Hepatocyte (in vitro differentiated cells): ENCODE measurements around the gene CWC25. TPM values are rescaled to one million over a fixed set of nuclear protein-coding genes. Genes with fewer than 3 reads are reported as not detected.

ENCODE experiments used
- DNase-seq: peaks from one replicate; pipeline ENCODE4 v3.0.0-alpha.2; 2016; ENCODE audit warnings: low spot score
- H2AFZ ChIP-seq: fragments of 200-600 bp; sonication (generic); 2 replicates; pipeline ENCODE4 v1.6.0; 2016; ENCODE audit warnings: antibody characterized with exemption, mild to moderate bottlenecking
- H3K27ac ChIP-seq: fragments of 200-600 bp; sonication (generic); 2 replicates; pipeline ENCODE4 v1.5.1; 2016; ENCODE audit warnings: mild to moderate bottlenecking
- H3K27me3 ChIP-seq: fragments of 200-600 bp; sonication (generic); 2 replicates; pipeline ENCODE4 v1.6.1; 2016
- H3K36me3 ChIP-seq: fragments of 200-600 bp; sonication (generic); replicated peaks from 2 replicates; pipeline ENCODE4 v1.5.1; 2016; ENCODE audit warnings: low read depth; ENCODE audit not compliant: insufficient read depth
- H3K4me1 ChIP-seq: fragments of 200-600 bp; sonication (generic); 2 replicates; pipeline ENCODE4 v1.5.1; 2016; ENCODE audit warnings: mild to moderate bottlenecking, moderate library complexity; ENCODE audit not compliant: insufficient read depth
- H3K4me2 ChIP-seq: fragments of 200-600 bp; sonication (generic); 2 replicates; pipeline ENCODE4 v1.6.0; 2016
- H3K4me3 ChIP-seq: fragments of 200-600 bp; sonication (generic); 2 replicates; pipeline ENCODE4 v1.5.1; 2016; ENCODE audit warnings: mild to moderate bottlenecking
- H3K79me2 ChIP-seq: fragments of 200-600 bp; sonication (generic); 2 replicates; pipeline ENCODE4 v1.6.0; 2017; ENCODE audit warnings: mild to moderate bottlenecking
- H3K9me2 ChIP-seq: fragments of 200-600 bp; sonication (generic); replicated peaks from 2 replicates; pipeline ENCODE4 v1.6.0; 2017; ENCODE audit warnings: mild to moderate bottlenecking; ENCODE audit not compliant: insufficient read depth
- H3K9me3 ChIP-seq: fragments of 200-600 bp; sonication (generic); 2 replicates; pipeline ENCODE4 v1.5.1; 2016; ENCODE audit warnings: low read depth, mild to moderate bottlenecking
- H4K20me1 ChIP-seq: fragments of 200-600 bp; sonication (generic); 2 replicates; pipeline ENCODE4 v1.6.0; 2016; ENCODE audit warnings: mild to moderate bottlenecking; ENCODE audit not compliant: insufficient read depth, poor library complexity, severe bottlenecking
- EZH2 ChIP-seq: fragments of 200-600 bp; sonication (generic); IDR thresholded peaks from 2 replicates; pipeline ENCODE4 v1.6.1; 2016; ENCODE audit warnings: antibody characterized with exemption, mild to moderate bottlenecking, borderline replicate concordance
- EZH2phosphoT487 ChIP-seq: fragments of 200-600 bp; sonication (generic); IDR thresholded peaks from one replicate; pipeline ENCODE4 v1.6.1; 2018; ENCODE audit warnings: antibody characterized with exemption, mild to moderate bottlenecking, low read depth, moderate library complexity; ENCODE audit not compliant: unreplicated experiment, severe bottlenecking
- WGBS: methylation state at CpG from one replicate; pipeline ENCODE4 v1.1.6; 2016; ENCODE audit warnings: low lambda C conversion rate; ENCODE audit errors: missing lambda C conversion rate; 5-methylcytosine and 5-hydroxymethylcytosine counted together
- polyA plus RNA-seq: library from polyadenylated mRNA; unstranded; fragments of >200 nt; fragmentation: Nextera tagmentation; extraction: Ambion mirVana; gene quantifications from 2 replicates; pipeline ENCODE4 v1.2.1, GENCODE V29; 2016
- total RNA-seq: library from RNA; depleted of rRNA; stranded (reverse); fragments of >200 nt; gene quantifications from 2 replicates; pipeline ENCODE4 v1.2.3, GENCODE V29; 2014
- TF ChIP-seq, protein P1 (sequence below): fragments of 200-600 bp; sonication (generic); IDR thresholded peaks from 2 replicates; pipeline ENCODE4 v1.5.1; 2016; ENCODE audit warnings: antibody characterized with exemption, mild to moderate bottlenecking; ENCODE audit not compliant: poor library complexity

Gene CWC25
- total and polyA plus RNA-seq, 2 experiments from 2014 or later: 10.0 to 18.5 TPM

DNA sequence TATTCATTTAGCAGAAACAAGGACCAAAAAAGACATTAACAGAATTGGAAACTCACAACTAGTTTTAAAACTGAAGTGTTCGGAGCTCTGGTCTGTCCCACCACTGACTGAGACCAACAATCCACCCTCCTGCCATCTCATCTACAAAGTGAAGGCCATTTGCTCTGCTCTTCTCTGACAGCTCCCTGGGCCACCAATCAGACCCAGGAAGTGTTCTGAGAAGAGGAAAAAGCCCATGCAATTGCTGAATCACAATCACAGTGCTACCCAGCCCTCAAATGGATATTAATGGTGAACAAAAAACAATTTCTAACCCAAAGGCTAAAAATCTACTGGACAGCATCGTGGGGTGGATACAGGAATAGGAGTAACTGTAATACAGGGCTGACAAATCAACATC is 26.3 kb upstream of the CWC25 start:
- no peak for DNase-seq
- H3K4me2 ChIP-seq: peak overlapping the region; percentile 95
- TF ChIP-seq EZH2phosphoT487: no peak
- TF ChIP-seq EZH2: no peak
- TF ChIP-seq, protein P1, sequence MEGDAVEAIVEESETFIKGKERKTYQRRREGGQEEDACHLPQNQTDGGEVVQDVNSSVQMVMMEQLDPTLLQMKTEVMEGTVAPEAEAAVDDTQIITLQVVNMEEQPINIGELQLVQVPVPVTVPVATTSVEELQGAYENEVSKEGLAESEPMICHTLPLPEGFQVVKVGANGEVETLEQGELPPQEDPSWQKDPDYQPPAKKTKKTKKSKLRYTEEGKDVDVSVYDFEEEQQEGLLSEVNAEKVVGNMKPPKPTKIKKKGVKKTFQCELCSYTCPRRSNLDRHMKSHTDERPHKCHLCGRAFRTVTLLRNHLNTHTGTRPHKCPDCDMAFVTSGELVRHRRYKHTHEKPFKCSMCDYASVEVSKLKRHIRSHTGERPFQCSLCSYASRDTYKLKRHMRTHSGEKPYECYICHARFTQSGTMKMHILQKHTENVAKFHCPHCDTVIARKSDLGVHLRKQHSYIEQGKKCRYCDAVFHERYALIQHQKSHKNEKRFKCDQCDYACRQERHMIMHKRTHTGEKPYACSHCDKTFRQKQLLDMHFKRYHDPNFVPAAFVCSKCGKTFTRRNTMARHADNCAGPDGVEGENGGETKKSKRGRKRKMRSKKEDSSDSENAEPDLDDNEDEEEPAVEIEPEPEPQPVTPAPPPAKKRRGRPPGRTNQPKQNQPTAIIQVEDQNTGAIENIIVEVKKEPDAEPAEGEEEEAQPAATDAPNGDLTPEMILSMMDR: no peak
- H3K27ac ChIP-seq: peak overlapping the region; percentile 96
- H3K4me3 ChIP-seq: peak overlapping the region; percentile 67
- WGBS: 55% methylated on average over 2 of the region's 2 CpGs
- H2AFZ ChIP-seq: no peak overlapping the region
- H3K9me3 ChIP-seq: no peaks in the 10 kb centered on the region
- H3K36me3 ChIP-seq: no peaks in the 10 kb centered on the region
- peaks cover 15% of the 10 kb centered on the region for H3K4me1 ChIP-seq
- peaks cover 39% of the 10 kb centered on the region for H3K79me2 ChIP-seq
- H4K20me1 ChIP-seq: peaks cover 27% of the 10 kb centered on the region
- H3K9me2 ChIP-seq: no peaks in the 10 kb centered on the region
- no peaks in the 10 kb centered on the region for H3K27me3 ChIP-seq

GRCh38 chr17:38850374-38850773 is 25.3 kb upstream of the CWC25 start:
- no peak overlapping the region for H3K4me3 ChIP-seq
- peak overlapping the region; percentile 95 for H3K4me2 ChIP-seq
- no peaks in the 10 kb centered on the region for H3K9me2 ChIP-seq
- no peaks in the 10 kb centered on the region for H3K9me3 ChIP-seq
- H2AFZ ChIP-seq: no peak overlapping the region
- H4K20me1 ChIP-seq: peaks cover 27% of the 10 kb centered on the region
- H3K27me3 ChIP-seq: no peaks in the 10 kb centered on the region
- no peak for DNase-seq
- whole genome bisulfite sequencing: 90% methylated on average over 7 of the region's 7 CpGs
- H3K4me1 ChIP-seq: peaks cover 15% of the 10 kb centered on the region
- TF ChIP-seq EZH2 (no peak), EZH2phosphoT487 (no peak)
- TF ChIP-seq, protein P1: no peak
- peaks cover 39% of the 10 kb centered on the region for H3K79me2 ChIP-seq
- H3K36me3 ChIP-seq: no peaks in the 10 kb centered on the region
- no peak overlapping the region for H3K27ac ChIP-seq

DNA sequence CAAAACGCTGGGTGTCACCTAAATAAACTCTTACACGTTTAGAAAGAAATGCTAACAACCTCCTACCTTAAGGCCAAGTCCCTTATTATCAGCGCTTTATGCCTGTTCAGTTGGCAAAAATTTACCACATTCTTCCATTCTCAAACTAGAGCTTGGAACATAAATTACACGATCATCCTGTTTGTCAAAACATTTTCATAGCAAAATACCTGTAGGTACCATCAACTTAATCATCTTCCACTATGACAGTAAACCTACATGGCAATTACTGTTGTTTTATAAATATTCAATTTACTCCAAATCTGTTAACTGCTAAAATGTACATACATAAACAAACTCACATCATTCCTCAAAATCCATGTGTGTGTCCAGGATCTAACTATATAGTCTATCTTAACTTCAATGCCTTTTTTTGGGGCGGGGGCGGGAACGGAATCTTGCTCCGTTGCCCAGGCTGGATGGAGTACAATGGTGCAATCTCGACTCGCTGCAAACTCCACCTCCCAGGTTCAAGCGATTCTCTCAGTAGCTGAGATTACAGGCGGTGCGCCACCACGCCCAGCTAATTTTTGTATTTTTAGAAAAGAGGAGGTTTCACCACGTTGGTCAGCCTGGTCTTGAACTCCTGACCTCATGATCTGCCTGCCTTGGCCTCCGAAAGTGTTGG is 24.0 kb upstream of the CWC25 start:
- Histone ChIP-seq H3K4me2 (no peak overlapping the region), H3K79me2 (peaks cover 39% of the 10 kb centered on the region)
- TF ChIP-seq EZH2 (no peak), EZH2phosphoT487 (no peak)
- TF ChIP-seq, protein P1: no peak

GRCh38 chr17:38848557-38848891 is 23.4 kb upstream of the CWC25 start:
- peaks cover 27% of the 10 kb centered on the region for H4K20me1 ChIP-seq
- TF ChIP-seq EZH2phosphoT487 (no peak), EZH2 (no peak)
- TF ChIP-seq, protein P1: no peak
- H3K27ac ChIP-seq: no peak overlapping the region
- no peak for DNase-seq
- H3K4me1 ChIP-seq: peaks cover 15% of the 10 kb centered on the region
- no peaks in the 10 kb centered on the region for H3K27me3 ChIP-seq
- no peak overlapping the region for H2AFZ ChIP-seq
- H3K4me3 ChIP-seq: no peak overlapping the region
- no peaks in the 10 kb centered on the region for H3K9me3 ChIP-seq
- peaks cover 39% of the 10 kb centered on the region for H3K79me2 ChIP-seq
- H3K36me3 ChIP-seq: no peaks in the 10 kb centered on the region
- WGBS: 100% methylated on average over 1 of the region's 1 CpG
- H3K9me2 ChIP-seq: no peaks in the 10 kb centered on the region
- no peak overlapping the region for H3K4me2 ChIP-seq

More for the DNA sequence above, 24.0 kb upstream of the CWC25 start:
- Histone ChIP-seq H3K9me3 (no peaks in the 10 kb centered on the region), H3K4me3 (no peak overlapping the region), H3K9me2 (no peaks in the 10 kb centered on the region), H4K20me1 (peaks cover 27% of the 10 kb centered on the region), H3K36me3 (no peaks in the 10 kb centered on the region), H3K27ac (no peak overlapping the region), H3K4me1 (peaks cover 15% of the 10 kb centered on the region), H2AFZ (no peak overlapping the region), H3K27me3 (no peaks in the 10 kb centered on the region)
- 96% methylated on average over 16 of the region's 16 CpGs for WGBS
- no peak for DNase-seq
